HEK293 (cell line): ENCODE results near the gene MYH14.

ENCODE experiments used
- ATF2 ChIP-seq: fragments of 450-650 bp; formaldehyde crosslinking; IDR thresholded peaks from 2 replicates; pipeline ENCODE4 v1.5.1; 2016; ENCODE audit warnings: missing biosample characterization, missing genetic modification characterization, low read depth
- BCL11A ChIP-seq: fragments of 450-650 bp; formaldehyde crosslinking; IDR thresholded peaks from 2 replicates; pipeline ENCODE4 v1.5.1; 2016; ENCODE audit warnings: low read depth, missing biosample characterization, missing genetic modification characterization
- CTCF ChIP-seq: fragments of 450-650 bp; formaldehyde crosslinking; IDR thresholded peaks from 2 replicates; pipeline ENCODE4 v1.5.1; 2016; ENCODE audit warnings: missing biosample characterization, missing genetic modification characterization
- MYNN ChIP-seq: fragments of 450-650 bp; formaldehyde crosslinking; IDR thresholded peaks from 2 replicates; pipeline ENCODE4 v1.5.1; 2016; ENCODE audit warnings: missing biosample characterization, missing genetic modification characterization, borderline replicate concordance
- MZF1 ChIP-seq: fragments of 450-650 bp; formaldehyde crosslinking; IDR thresholded peaks from 2 replicates; pipeline ENCODE4 v1.5.1; 2017; ENCODE audit warnings: missing biosample characterization, missing genetic modification characterization, borderline replicate concordance
- PBX3 ChIP-seq: sonication (generic); formaldehyde crosslinking; IDR thresholded peaks from 2 replicates; pipeline ENCODE4 v1.8.1; 2022; ENCODE audit warnings: mild to moderate bottlenecking, moderate library complexity, missing genetic modification reagents
- YY1 ChIP-seq: fragments of 450-650 bp; formaldehyde crosslinking; IDR thresholded peaks from 2 replicates; pipeline ENCODE4 v1.5.1; 2018; ENCODE audit warnings: missing biosample characterization, missing genetic modification characterization
- ZBTB11 ChIP-seq: fragments of 450-650 bp; formaldehyde crosslinking; conservative IDR thresholded peaks from 2 replicates; pipeline ENCODE4 v1.5.1; 2016; ENCODE audit warnings: low read depth, missing biosample characterization, missing genetic modification characterization
- ZBTB20 ChIP-seq: fragments of 450-650 bp; formaldehyde crosslinking; IDR thresholded peaks from 2 replicates; pipeline ENCODE4 v1.5.1; 2016; ENCODE audit warnings: missing biosample characterization, missing genetic modification characterization
- ZFP37 ChIP-seq: fragments of 450-650 bp; formaldehyde crosslinking; IDR thresholded peaks from 2 replicates; pipeline ENCODE4 v1.5.1; 2016; ENCODE audit warnings: missing biosample characterization, missing genetic modification characterization
- ZNF555 ChIP-seq: fragments of 450-650 bp; formaldehyde crosslinking; conservative IDR thresholded peaks from 2 replicates; pipeline ENCODE4 v1.5.1; 2017; ENCODE audit warnings: missing biosample characterization, mild to moderate bottlenecking, missing genetic modification characterization, inconsistent platforms
- ZNF645 ChIP-seq: fragments of 450-650 bp; formaldehyde crosslinking; IDR thresholded peaks from 2 replicates; pipeline ENCODE4; 2016; ENCODE audit warnings: missing biosample characterization, missing genetic modification characterization
- ZNF791 ChIP-seq: fragments of 450-650 bp; formaldehyde crosslinking; IDR thresholded peaks from 2 replicates; pipeline ENCODE4 v1.5.1; 2016; ENCODE audit warnings: missing biosample characterization, missing genetic modification characterization

- TF ChIP-seq ZNF555 (tag by site-specific recombination) (no peak), ZBTB20 (no peak), ZNF645 (tag by site-specific recombination) (no peak), MZF1 (no peak), PBX3 (CRISPR knock-in tag) (no peak), ZFP37 (no peak), BCL11A (no peak), YY1 (tag by site-specific recombination) (no peak), ZNF791 (tag by site-specific recombination) (no peak), CTCF (tag by site-specific recombination) (no peak), MYNN (tag by site-specific recombination) (no peak), ATF2 (tag by site-specific recombination) (no peak), ZBTB11 (no peak)
Observed at GRCh38 chr19:50310759-50311465, 107.5 kb downstream of the MYH14 start.
